ENCODE results near the gene FUT1. TPM values are rescaled to one million over a fixed set of nuclear protein-coding genes. Genes with fewer than 3 reads are reported as not detected.

The FUT1 gene
- total RNA-seq, 1 experiment from 2014 or later = 11.5 TPM

- Mint-ChIP-seq H3K4me1 (peaks cover 46% of the 10 kb centered on the region), H3K27me3 (ENCODE audit: low read depth) (peaks cover 43% of the 10 kb centered on the region), H3K9me3 (no peaks in the 10 kb centered on the region), H3K36me3 (no peaks in the 10 kb centered on the region), H3K4me3 (peak overlapping the region; percentile 54; the same call in 1 of the 2 replicates), H3K27ac (0 out of 2 replicates have a peak overlapping the region, but pooled peaks have one; percentile 53)
- ATAC-seq (no peak), DNase-seq (ENCODE audit: low spot score) (no peak)
- no peak for TF ChIP-seq KAT7 (CRISPR knock-in tag; IDR thresholded peaks at IDR 0.05; ENCODE audit: borderline replicate concordance)
- TF ChIP-seq IRF2 (CRISPR knock-in tag; IDR thresholded peaks at IDR 0.05; ENCODE audit: borderline replicate concordance, low read depth) = no peak
- TF ChIP-seq ERG (CRISPR knock-in tag; IDR thresholded peaks at IDR 0.05) = no peak
- TF ChIP-seq ZNF512 (CRISPR knock-in tag; IDR thresholded peaks at IDR 0.05; ENCODE audit: borderline replicate concordance) = no peak
- no peak for TF ChIP-seq ARID4B (CRISPR knock-in tag; IDR thresholded peaks at IDR 0.05; ENCODE audit: borderline replicate concordance)
- no peak for TF ChIP-seq CREM (CRISPR knock-in tag; IDR thresholded peaks at IDR 0.05)
- no peak for TF ChIP-seq HMGA2 (CRISPR knock-in tag; IDR thresholded peaks at IDR 0.05)
- TF ChIP-seq IRF1 (CRISPR knock-in tag; IDR thresholded peaks at IDR 0.05) = no peak
- no peak for TF ChIP-seq ZNF138 (CRISPR knock-in tag; conservative IDR thresholded peaks at IDR 0.05)
- no peak for TF ChIP-seq USF2 (CRISPR knock-in tag; IDR thresholded peaks at IDR 0.05)
- no peak for TF ChIP-seq TEAD4 (CRISPR knock-in tag; IDR thresholded peaks at IDR 0.05)
- no peak for TF ChIP-seq SMAD3 (CRISPR knock-in tag; IDR thresholded peaks at IDR 0.05; ENCODE audit: borderline replicate concordance)
- no peak for TF ChIP-seq JUN (CRISPR knock-in tag; IDR thresholded peaks at IDR 0.05)
- no peak for TF ChIP-seq PREB (CRISPR knock-in tag; IDR thresholded peaks at IDR 0.05; ENCODE audit: borderline replicate concordance)
- no peak for TF ChIP-seq ZNF425 (CRISPR knock-in tag; conservative IDR thresholded peaks at IDR 0.05)
- TF ChIP-seq NFE2L1 (CRISPR knock-in tag; IDR thresholded peaks at IDR 0.05) = no peak
- no peak for TF ChIP-seq HMGXB4 (CRISPR knock-in tag; IDR thresholded peaks at IDR 0.05)
- POLR2A ChIA-PET = no interaction called here
- CTCF ChIA-PET = interaction anchor here (0.6 to 5.7 kb wide), 4 partner anchors 28 to 486 kb away, joined by 3 to 49 read pairs (median 4); partner anchors contain the start of gene CA11
Observed at GRCh38 chr19:48742096-48742495, 10.3 kb downstream of the FUT1 start.
